ENCODE measurements around the gene TPP1. TPM values are rescaled to one million over a fixed set of nuclear protein-coding genes. Genes with fewer than 3 reads are reported as not detected.

TPP1 gene
- total RNA-seq: 10 to 100 TPM; 51.3 to 97.3 (median 69.1) TPM

- peak within 1 kb of the TSS; percentile 56 to 87 (median 72) for H3K27ac ChIP-seq
- no peaks in the 10 kb centered on the region for H3K9me3 ChIP-seq
- 0% methylated on average over 16 of the region's 16 CpGs for WGBS, 2 donors
- peak within 1 kb of the TSS; percentile 38 to 68 (median 62) for H3K4me3 ChIP-seq (replicated peaks in 1 of 3)
- peaks cover 0 to 9% of the 10 kb centered on the region in 2 donors for H3K36me3 ChIP-seq
- TF ChIP-seq POLR2A (IDR thresholded peaks at IDR 0.05) (peak in 1 of 2 donors; percentile 88), CTCF (IDR thresholded peaks at IDR 0.05) (no peak)
- peak; percentile 92 to 94 for DNase-seq
- no peaks in the 10 kb centered on the region for H3K27me3 ChIP-seq
- H3K4me1 ChIP-seq: peaks cover 14 to 15% of the 10 kb centered on the region in 2 donors
- intact Hi-C loops (cut with DNase I): loop anchor here (5.0 kb wide), 3 partner anchors 63 to 137 kb away; partner anchors contain the start of genes ARFIP2, MRPL17 and TIMM10B
Observed at GRCh38 chr11:6619004-6619745, at the start of gene TPP1. TPP1 (minus strand) TSS chr11:6619422; CDS start chr11:6619400, 22 bp downstream.

- WGBS, 2 donors: 77 to 78% methylated on average over 3 of the region's 3 CpGs
- no peaks in the 10 kb centered on the region for H3K4me1 ChIP-seq
- no peak overlapping the region for H3K27ac ChIP-seq
- no peaks in the 10 kb centered on the region for H3K9me3 ChIP-seq
- no peak overlapping the region for H3K4me3 ChIP-seq (replicated peaks in 1 of 3)
- H3K36me3 ChIP-seq: no peaks in the 10 kb centered on the region
- H3K27me3 ChIP-seq: no peaks in the 10 kb centered on the region
- intact Hi-C loops (cut with DNase I): no loop called here
- TF ChIP-seq POLR2A (IDR thresholded peaks at IDR 0.05): no peak
- TF ChIP-seq CTCF (IDR thresholded peaks at IDR 0.05): peak; percentile 4 to 47 (median 30)
- no peak for DNase-seq
Observed at GRCh38 chr11:6667733-6668374, 48.6 kb upstream of the TPP1 start.

GRCh38 chr11:6666302-6667183, 47.3 kb upstream of the TPP1 start:
- Histone ChIP-seq H3K9me3 (no peaks in the 10 kb centered on the region), H3K27me3 (no peaks in the 10 kb centered on the region), H3K27ac (no peak overlapping the region), H3K4me1 (no peaks in the 10 kb centered on the region), H3K36me3 (no peaks in the 10 kb centered on the region), H3K4me3 (replicated peaks in 1 of 3) (no peak overlapping the region)
- TF ChIP-seq POLR2A (IDR thresholded peaks at IDR 0.05) (no peak), CTCF (IDR thresholded peaks at IDR 0.05) (no peak)
- intact Hi-C loops (cut with DNase I): no loop called here
- WGBS, 2 donors: 90 to 94% methylated on average over 4 of the region's 4 CpGs
- DNase-seq: no peak

GRCh38 chr11:6664551-6664950, 45.3 kb upstream of the TPP1 start:
- no peak for TF ChIP-seq CTCF (IDR thresholded peaks at IDR 0.05)
- TF ChIP-seq POLR2A (IDR thresholded peaks at IDR 0.05): no peak
- Histone ChIP-seq H3K9me3 (no peaks in the 10 kb centered on the region), H3K27me3 (no peaks in the 10 kb centered on the region), H3K4me1 (no peaks in the 10 kb centered on the region), H3K4me3 (replicated peaks in 1 of 3) (no peak overlapping the region), H3K27ac (no peak overlapping the region), H3K36me3 (no peaks in the 10 kb centered on the region)
- 0 to 2% methylated on average over 1 of the region's 1 CpG for WGBS, 2 donors
- DNase-seq: no peak
- intact Hi-C loops (cut with DNase I): no loop called here

Measured in thyroid gland (tissue), 4 donors.